Measurements from ENCODE around the gene USP6NL. TPM values are rescaled to one million over a fixed set of nuclear protein-coding genes. Genes with fewer than 3 reads are reported as not detected.

USP6NL gene
- total RNA-seq, 4 donors from 2014 or later, result 13.9 to 17.1 (median 15.8) TPM

DNA sequence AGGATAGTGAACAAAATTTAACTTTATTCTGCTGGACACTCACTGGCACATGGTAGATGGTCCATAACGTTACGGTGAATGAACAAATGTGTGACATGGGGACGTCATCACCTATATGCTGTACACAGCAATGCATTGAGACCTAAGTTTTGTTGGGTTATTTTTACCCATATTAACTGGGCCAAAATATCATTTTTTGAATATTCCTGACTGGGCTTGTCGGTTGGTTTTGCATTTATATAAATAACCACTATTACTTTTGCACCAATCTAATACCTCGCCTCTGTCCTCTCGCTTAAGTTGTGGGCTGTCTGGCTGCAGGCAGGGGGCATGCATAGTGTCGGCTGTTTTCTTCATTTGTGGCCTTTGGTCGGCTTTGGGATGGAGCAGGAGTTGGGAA lies 161.7 kb downstream of the USP6NL start:
- TF ChIP-seq, protein P1, sequence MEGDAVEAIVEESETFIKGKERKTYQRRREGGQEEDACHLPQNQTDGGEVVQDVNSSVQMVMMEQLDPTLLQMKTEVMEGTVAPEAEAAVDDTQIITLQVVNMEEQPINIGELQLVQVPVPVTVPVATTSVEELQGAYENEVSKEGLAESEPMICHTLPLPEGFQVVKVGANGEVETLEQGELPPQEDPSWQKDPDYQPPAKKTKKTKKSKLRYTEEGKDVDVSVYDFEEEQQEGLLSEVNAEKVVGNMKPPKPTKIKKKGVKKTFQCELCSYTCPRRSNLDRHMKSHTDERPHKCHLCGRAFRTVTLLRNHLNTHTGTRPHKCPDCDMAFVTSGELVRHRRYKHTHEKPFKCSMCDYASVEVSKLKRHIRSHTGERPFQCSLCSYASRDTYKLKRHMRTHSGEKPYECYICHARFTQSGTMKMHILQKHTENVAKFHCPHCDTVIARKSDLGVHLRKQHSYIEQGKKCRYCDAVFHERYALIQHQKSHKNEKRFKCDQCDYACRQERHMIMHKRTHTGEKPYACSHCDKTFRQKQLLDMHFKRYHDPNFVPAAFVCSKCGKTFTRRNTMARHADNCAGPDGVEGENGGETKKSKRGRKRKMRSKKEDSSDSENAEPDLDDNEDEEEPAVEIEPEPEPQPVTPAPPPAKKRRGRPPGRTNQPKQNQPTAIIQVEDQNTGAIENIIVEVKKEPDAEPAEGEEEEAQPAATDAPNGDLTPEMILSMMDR (IDR thresholded peaks at IDR 0.05), result no peak
- no peak for ATAC-seq (ENCODE audit: low FRiP score)
- no peak for DNase-seq (ENCODE audit: low spot score)

DNA sequence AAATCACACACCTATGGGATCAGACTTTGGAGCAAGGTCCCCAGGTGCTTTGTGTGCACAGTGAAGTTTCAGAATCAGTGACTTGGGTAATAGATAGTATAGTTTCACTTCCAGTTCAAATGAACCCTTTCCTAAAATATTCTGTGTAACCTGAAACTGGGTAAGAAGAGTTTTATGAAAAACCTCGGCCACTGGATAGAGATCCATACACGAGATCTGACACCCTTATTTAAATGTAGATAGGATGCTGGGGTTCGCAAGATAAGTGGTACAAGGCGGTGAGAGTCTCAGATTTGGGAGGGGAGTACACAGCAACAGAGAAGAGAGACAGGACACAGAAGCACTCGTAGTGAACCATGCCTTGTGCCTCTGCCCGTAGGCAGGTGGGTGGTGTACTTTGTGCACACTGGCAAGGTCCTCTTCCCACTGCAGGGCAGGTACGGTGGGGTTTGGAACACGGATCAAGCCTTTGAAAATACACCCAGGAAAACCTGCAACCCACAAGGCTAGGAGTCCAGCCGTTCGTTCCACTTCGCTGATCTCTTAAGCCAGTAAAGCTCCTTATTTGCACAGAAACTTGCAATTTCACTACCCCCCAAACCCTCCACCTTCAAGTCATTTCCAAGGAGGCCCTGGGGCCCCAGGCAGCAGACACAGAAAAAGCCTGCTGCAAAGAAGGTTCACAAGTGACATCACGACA lies 162.8 kb downstream of the USP6NL start:
- TF ChIP-seq, protein P1 (IDR thresholded peaks at IDR 0.05), result no peak
- no peak for DNase-seq (ENCODE audit: low spot score)
- no peak for ATAC-seq (ENCODE audit: low FRiP score)

DNA sequence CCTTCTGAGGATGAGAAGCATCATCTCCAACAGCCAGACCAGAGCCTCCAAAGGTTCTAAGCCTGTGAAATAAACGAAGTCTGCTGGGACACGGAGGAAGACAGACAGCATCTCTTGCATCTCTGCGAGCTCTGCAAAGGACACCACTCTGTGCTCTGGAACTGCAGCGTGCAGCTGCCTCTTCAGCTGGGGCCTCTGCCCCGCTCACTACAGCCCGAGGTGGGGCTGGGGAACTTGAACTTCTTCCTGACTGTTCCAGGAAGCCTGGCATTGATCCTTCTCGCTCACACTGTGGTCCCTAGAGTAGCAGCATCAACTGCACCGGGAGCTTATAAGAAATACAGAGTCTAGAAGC lies 163.3 kb downstream of the USP6NL start:
- DNase-seq (ENCODE audit: low spot score) (no peak), ATAC-seq (ENCODE audit: low FRiP score) (no peak)
- TF ChIP-seq, protein P1 (IDR thresholded peaks at IDR 0.05), result no peak

DNA sequence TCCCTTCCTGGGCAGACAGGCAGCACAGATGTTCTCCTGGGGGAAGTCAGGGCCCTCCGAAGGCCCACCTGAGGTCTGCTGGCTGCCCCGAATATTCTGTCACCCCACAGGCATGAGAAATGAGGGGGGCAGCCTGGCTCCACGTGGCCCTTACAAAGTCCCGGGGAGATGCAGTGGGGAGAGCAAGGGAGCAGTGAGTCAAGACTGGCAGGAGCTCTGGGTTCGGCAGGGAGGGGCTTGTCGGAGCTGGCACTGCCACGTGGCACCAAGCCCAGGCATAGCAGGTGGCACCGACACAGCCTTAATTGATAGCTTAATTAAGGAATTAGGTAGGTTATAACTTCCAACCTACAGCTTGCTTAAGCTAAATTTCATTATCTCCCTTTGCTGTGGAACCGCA lies 163.9 kb downstream of the USP6NL start:
- ATAC-seq (ENCODE audit: low FRiP score), result no peak
- no peak for DNase-seq (ENCODE audit: low spot score)
- TF ChIP-seq, protein P1 (IDR thresholded peaks at IDR 0.05), result no peak

DNA sequence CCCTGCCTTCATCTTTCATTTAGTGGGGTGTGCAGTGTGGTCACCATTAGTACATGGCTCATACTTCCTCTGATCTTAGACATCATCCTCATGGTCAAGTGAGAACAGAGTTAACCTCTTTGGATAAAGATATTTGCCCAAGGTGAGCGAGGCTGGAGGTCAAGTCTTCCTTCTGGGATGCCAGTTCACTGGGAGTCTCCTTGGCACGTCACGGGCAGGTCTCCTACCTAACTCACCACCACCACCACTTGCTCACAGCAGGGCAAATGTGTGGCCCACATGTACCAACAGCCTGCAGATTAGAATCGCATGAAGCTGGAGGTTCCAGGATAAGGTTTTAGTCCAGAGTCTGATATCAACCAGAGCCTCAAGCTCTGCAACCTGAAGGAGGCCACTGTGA lies 164.6 kb downstream of the USP6NL start:
- ATAC-seq (ENCODE audit: low FRiP score) (no peak), DNase-seq (ENCODE audit: low spot score) (no peak)
- TF ChIP-seq, protein P1 (IDR thresholded peaks at IDR 0.05), result no peak

DNA sequence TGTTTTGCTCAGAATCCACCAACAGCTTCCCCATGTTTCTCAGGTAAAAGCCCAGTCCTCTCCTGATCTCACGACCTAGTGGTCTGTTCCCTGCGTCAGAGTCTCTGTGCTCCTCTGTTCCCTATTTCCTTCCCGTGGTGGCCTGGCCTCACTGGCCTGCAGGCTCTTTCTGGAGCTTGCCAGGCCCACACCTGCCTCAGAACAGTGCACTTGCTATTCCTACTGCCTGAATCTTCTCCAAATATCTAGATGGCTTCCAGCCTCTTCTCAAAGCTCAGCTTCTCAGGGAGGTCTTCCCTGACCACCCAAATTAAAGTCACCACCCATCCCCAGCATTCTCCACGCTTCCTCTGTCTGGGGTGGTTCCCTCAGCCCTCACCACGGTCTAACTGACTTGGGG lies 165.3 kb downstream of the USP6NL start:
- ATAC-seq (ENCODE audit: low FRiP score) (no peak), DNase-seq (ENCODE audit: low spot score) (no peak)
- TF ChIP-seq, protein P1 (IDR thresholded peaks at IDR 0.05), result no peak

DNA sequence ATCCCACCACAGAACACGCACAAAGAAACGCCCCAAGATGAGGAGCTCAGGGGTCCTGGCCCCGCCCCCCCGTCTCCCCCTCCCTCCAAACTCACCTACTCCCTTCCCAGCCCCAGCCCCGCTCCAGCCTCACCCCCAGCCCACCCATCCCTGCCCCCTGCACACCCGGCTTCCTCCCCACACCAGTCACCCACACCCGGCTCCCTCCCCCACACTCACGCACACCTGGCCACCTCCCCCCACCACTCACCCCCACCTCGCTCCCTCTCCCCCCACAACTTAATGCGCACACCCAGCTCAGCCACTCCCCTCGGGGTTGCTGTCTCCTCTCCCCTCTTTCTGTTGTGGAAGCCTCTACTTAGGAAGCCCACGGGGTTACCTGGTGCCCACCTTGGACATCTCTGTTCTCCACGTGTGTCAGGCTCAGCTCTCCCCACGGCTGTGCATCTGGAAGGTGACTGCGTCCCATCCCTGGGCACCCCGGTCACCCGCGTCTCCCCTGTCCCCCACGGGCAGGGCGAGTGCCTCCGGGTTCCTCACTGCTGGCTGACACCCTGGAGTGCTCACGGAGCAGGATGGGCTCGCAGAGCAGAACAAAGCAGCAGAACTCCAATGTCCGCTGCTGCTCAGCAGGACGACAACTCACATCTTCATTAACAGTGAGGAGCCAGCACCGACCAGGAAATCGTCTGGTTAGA lies 166.8 kb downstream of the USP6NL start:
- ATAC-seq (ENCODE audit: low FRiP score), result no peak
- TF ChIP-seq, protein P1 (IDR thresholded peaks at IDR 0.05), result no peak
- no peak for DNase-seq (ENCODE audit: low spot score)

Measured in omental fat pad (tissue), 4 donors.